GM12872 (cell line): ENCODE data around the gene SLC29A1.
A peak's percentile ranks its signal among the peaks of the same experiment; 100 is the strongest.

Experiments used
- CTCF ChIP-seq: IDR thresholded peaks from 3 replicates; pipeline ENCODE4 v1.5.1; 2011; ENCODE audit warnings: low read depth, mild to moderate bottlenecking, low read length, moderate library complexity; ENCODE audit not compliant: insufficient read depth

SLC29A1 gene

GRCh38 chr6:44223319-44224028, at the start of gene SLC29A1:
TSS of gene SLC29A1 (plus strand) at chr6:44223595. CDS start at chr6:44227314, 3,719 bp downstream.
- TF ChIP-seq CTCF, result peak; percentile 15; the same call in 1 of the 3 replicates

GRCh38 chr6:44176130-44176761, 47.1 kb upstream of the SLC29A1 start:
- no peak for TF ChIP-seq CTCF

GRCh38 chr6:44176762-44177509, 46.5 kb upstream of the SLC29A1 start:
- no peak for TF ChIP-seq CTCF

- TF ChIP-seq CTCF, result no peak
Measured at GRCh38 chr6:44177691-44178423, 45.5 kb upstream of the SLC29A1 start.

GRCh38 chr6:44178424-44179071, 44.8 kb upstream of the SLC29A1 start:
- TF ChIP-seq CTCF, result no peak

GRCh38 chr6:44179072-44179536, 44.3 kb upstream of the SLC29A1 start:
- TF ChIP-seq CTCF, result no peak
